Activated naive CD8-positive, alpha-beta T cell treated with anti-CD3 and anti-CD28 coated beads, Interleukin-2, amount 50 U/mL, for 24 hours (primary cell): ENCODE measurements around the gene CAPZA1.

Source experiments
- ATAC-seq: fragments of 150-1000 bp; cut with Tn5 transposase; one replicate; pipeline ENCODE4 v1.10.0; 2021
- DNase-seq: peaks from one replicate; pipeline ENCODE4 v3.0.0; 2021
- H3K27ac Mint-ChIP-seq: one replicate; pipeline ENCODE4 v1.8.0; 2021; ENCODE audit warnings: mild to moderate bottlenecking, mixed read lengths
- H3K27me3 Mint-ChIP-seq: one replicate; pipeline ENCODE4 v1.8.0; 2021; ENCODE audit warnings: mixed read lengths
- H3K36me3 Mint-ChIP-seq: one replicate; pipeline ENCODE4 v1.8.0; 2021; ENCODE audit warnings: low read depth, mixed read lengths
- H3K4me1 Mint-ChIP-seq: one replicate; pipeline ENCODE4 v1.8.0; 2021; ENCODE audit warnings: mixed read lengths
- H3K4me3 Mint-ChIP-seq: one replicate; pipeline ENCODE4 v1.8.0; 2021; ENCODE audit warnings: mild to moderate bottlenecking, moderate library complexity, mixed read lengths
- H3K9me3 Mint-ChIP-seq: one replicate; pipeline ENCODE4 v1.8.0; 2021; ENCODE audit warnings: mixed read lengths

CAPZA1 gene

GRCh38 chr1:112619518-112620376 lies at the start of gene CAPZA1:
Gene CAPZA1 (plus strand): TSS chr1:112619832. CDS start chr1:112619845, 13 bp downstream.
- Mint-ChIP-seq H3K27ac (peak within 1 kb of the TSS; percentile 100), H3K9me3 (no peaks in the 10 kb centered on the region), H3K4me1 (peaks cover 45% of the 10 kb centered on the region), H3K27me3 (no peaks in the 10 kb centered on the region), H3K36me3 (peaks cover 30% of the 10 kb centered on the region), H3K4me3 (peak within 1 kb of the TSS; percentile 94)
- peak; percentile 93 for ATAC-seq
- DNase-seq = peak; percentile 91

- Mint-ChIP-seq H3K36me3 (peaks cover 25% of the 10 kb centered on the region), H3K27ac (no peak overlapping the region), H3K27me3 (no peaks in the 10 kb centered on the region), H3K4me3 (no peak overlapping the region), H3K4me1 (no peaks in the 10 kb centered on the region), H3K9me3 (no peaks in the 10 kb centered on the region)
- ATAC-seq (no peak), DNase-seq (no peak)
Measured at GRCh38 chr1:112575154-112575804, 44.4 kb upstream of the CAPZA1 start.

- H3K27ac Mint-ChIP-seq = no peak overlapping the region
- no peaks in the 10 kb centered on the region for H3K9me3 Mint-ChIP-seq
- H3K27me3 Mint-ChIP-seq = no peaks in the 10 kb centered on the region
- no peak for ATAC-seq
- peaks cover 25% of the 10 kb centered on the region for H3K36me3 Mint-ChIP-seq
- no peaks in the 10 kb centered on the region for H3K4me1 Mint-ChIP-seq
- no peak overlapping the region for H3K4me3 Mint-ChIP-seq
- no peak for DNase-seq
Measured at GRCh38 chr1:112576240-112576639, 43.4 kb upstream of the CAPZA1 start.

GRCh38 chr1:112579801-112580510 lies 39.7 kb upstream of the CAPZA1 start:
- H3K9me3 Mint-ChIP-seq = no peaks in the 10 kb centered on the region
- no peak overlapping the region for H3K4me3 Mint-ChIP-seq
- no peak overlapping the region for H3K27ac Mint-ChIP-seq
- no peaks in the 10 kb centered on the region for H3K4me1 Mint-ChIP-seq
- peaks cover 18% of the 10 kb centered on the region for H3K36me3 Mint-ChIP-seq
- no peaks in the 10 kb centered on the region for H3K27me3 Mint-ChIP-seq
- ATAC-seq (no peak), DNase-seq (no peak)

GRCh38 chr1:112581586-112582192 lies 37.9 kb upstream of the CAPZA1 start:
- no peak for DNase-seq
- H3K4me3 Mint-ChIP-seq = no peak overlapping the region
- H3K9me3 Mint-ChIP-seq = no peaks in the 10 kb centered on the region
- H3K36me3 Mint-ChIP-seq = peaks cover 8% of the 10 kb centered on the region
- ATAC-seq = no peak
- H3K27me3 Mint-ChIP-seq = no peaks in the 10 kb centered on the region
- no peaks in the 10 kb centered on the region for H3K4me1 Mint-ChIP-seq
- no peak overlapping the region for H3K27ac Mint-ChIP-seq

GRCh38 chr1:112583366-112583765 lies 36.3 kb upstream of the CAPZA1 start:
- no peaks in the 10 kb centered on the region for H3K9me3 Mint-ChIP-seq
- no peak overlapping the region for H3K4me3 Mint-ChIP-seq
- H3K36me3 Mint-ChIP-seq = peaks cover 5% of the 10 kb centered on the region
- H3K4me1 Mint-ChIP-seq = no peaks in the 10 kb centered on the region
- no peaks in the 10 kb centered on the region for H3K27me3 Mint-ChIP-seq
- DNase-seq (no peak), ATAC-seq (no peak)
- no peak overlapping the region for H3K27ac Mint-ChIP-seq

- Mint-ChIP-seq H3K36me3 (peaks cover 35% of the 10 kb centered on the region), H3K27ac (no peak overlapping the region)
- no peak for ATAC-seq
Measured at GRCh38 chr1:112589766-112590165, 29.9 kb upstream of the CAPZA1 start.

GRCh38 chr1:112594208-112594876 lies 25.3 kb upstream of the CAPZA1 start:
- no peaks in the 10 kb centered on the region for H3K4me1 Mint-ChIP-seq
- H3K9me3 Mint-ChIP-seq = peaks cover 8% of the 10 kb centered on the region
- H3K4me3 Mint-ChIP-seq = no peak overlapping the region
- DNase-seq (no peak), ATAC-seq (no peak)
- peaks cover 24% of the 10 kb centered on the region for H3K36me3 Mint-ChIP-seq
- no peak overlapping the region for H3K27ac Mint-ChIP-seq
- no peaks in the 10 kb centered on the region for H3K27me3 Mint-ChIP-seq

More at GRCh38 chr1:112589766-112590165, 29.9 kb upstream of the CAPZA1 start:
- no peak overlapping the region for H3K4me3 Mint-ChIP-seq
- H3K9me3 Mint-ChIP-seq = peaks cover 8% of the 10 kb centered on the region
- DNase-seq = no peak
- no peaks in the 10 kb centered on the region for H3K4me1 Mint-ChIP-seq
- H3K27me3 Mint-ChIP-seq = no peaks in the 10 kb centered on the region

GRCh38 chr1:112599477-112599876 lies 20.2 kb upstream of the CAPZA1 start:
- DNase-seq (no peak), ATAC-seq (no peak)
- peaks cover 16% of the 10 kb centered on the region for H3K36me3 Mint-ChIP-seq
- H3K4me3 Mint-ChIP-seq = no peak overlapping the region
- H3K27me3 Mint-ChIP-seq = no peaks in the 10 kb centered on the region
- H3K9me3 Mint-ChIP-seq = no peaks in the 10 kb centered on the region
- H3K4me1 Mint-ChIP-seq = no peaks in the 10 kb centered on the region
- no peak overlapping the region for H3K27ac Mint-ChIP-seq

- H3K36me3 Mint-ChIP-seq = peaks cover 24% of the 10 kb centered on the region
- no peak overlapping the region for H3K4me3 Mint-ChIP-seq
- no peaks in the 10 kb centered on the region for H3K9me3 Mint-ChIP-seq
- ATAC-seq (no peak), DNase-seq (no peak)
- H3K27me3 Mint-ChIP-seq = no peaks in the 10 kb centered on the region
- no peak overlapping the region for H3K27ac Mint-ChIP-seq
- H3K4me1 Mint-ChIP-seq = no peaks in the 10 kb centered on the region
Measured at GRCh38 chr1:112603012-112603411, 16.6 kb upstream of the CAPZA1 start.

GRCh38 chr1:112603541-112603940 lies 16.1 kb upstream of the CAPZA1 start:
- H3K36me3 Mint-ChIP-seq = peaks cover 24% of the 10 kb centered on the region
- H3K27me3 Mint-ChIP-seq = no peaks in the 10 kb centered on the region
- DNase-seq (no peak), ATAC-seq (no peak)
- no peak overlapping the region for H3K27ac Mint-ChIP-seq
- H3K4me1 Mint-ChIP-seq = no peaks in the 10 kb centered on the region
- H3K9me3 Mint-ChIP-seq = no peaks in the 10 kb centered on the region
- no peak overlapping the region for H3K4me3 Mint-ChIP-seq

- ATAC-seq = no peak
- no peak overlapping the region for H3K4me3 Mint-ChIP-seq
- H3K27ac Mint-ChIP-seq = no peak overlapping the region
- H3K9me3 Mint-ChIP-seq = no peaks in the 10 kb centered on the region
- H3K36me3 Mint-ChIP-seq = peaks cover 28% of the 10 kb centered on the region
- no peak for DNase-seq
- no peaks in the 10 kb centered on the region for H3K27me3 Mint-ChIP-seq
- no peaks in the 10 kb centered on the region for H3K4me1 Mint-ChIP-seq
Measured at GRCh38 chr1:112605633-112606327, 13.9 kb upstream of the CAPZA1 start.

- DNase-seq = no peak
- no peaks in the 10 kb centered on the region for H3K9me3 Mint-ChIP-seq
Measured at GRCh38 chr1:112614460-112615065, 5.1 kb upstream of the CAPZA1 start.

More at GRCh38 chr1:112614460-112615065, 5.1 kb upstream of the CAPZA1 start:
- H3K4me1 Mint-ChIP-seq = peaks cover 12% of the 10 kb centered on the region
- H3K36me3 Mint-ChIP-seq = peaks cover 23% of the 10 kb centered on the region
- H3K4me3 Mint-ChIP-seq = no peak overlapping the region
- no peak overlapping the region for H3K27ac Mint-ChIP-seq
- no peak for ATAC-seq
- no peaks in the 10 kb centered on the region for H3K27me3 Mint-ChIP-seq
